ENCODE measurements around the gene ATP8A2.

The ATP8A2 gene

GRCh38 chr13:25731536-25731935, 359.8 kb downstream of the ATP8A2 start:
- no peak for DNase-seq (ENCODE audit: low spot score)

GRCh38 chr13:25732111-25732865, 360.5 kb downstream of the ATP8A2 start:
- DNase-seq (ENCODE audit: low spot score), result no peak

DNA sequence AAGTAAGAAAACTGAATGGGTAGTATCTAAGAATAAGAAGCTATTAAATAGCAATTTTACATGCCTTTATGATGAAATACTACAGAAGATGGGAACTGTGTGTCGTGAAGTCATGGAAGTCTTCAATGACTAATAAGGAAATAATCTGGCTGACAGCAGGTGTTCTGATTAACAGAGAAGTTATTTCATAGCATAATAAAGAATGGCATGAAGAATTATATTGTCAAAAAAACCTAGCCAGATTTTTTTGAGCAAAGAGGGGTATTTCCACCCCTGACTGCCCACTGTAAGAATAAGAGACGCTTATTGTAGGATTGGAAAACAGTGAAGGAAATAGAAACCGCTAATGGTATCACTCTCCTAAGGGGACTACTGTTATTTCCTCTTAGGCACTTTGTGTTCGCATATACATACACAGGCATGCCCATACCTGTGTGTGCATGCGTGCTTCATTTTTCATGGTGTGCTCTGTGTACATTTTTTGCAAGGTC, 361.3 kb downstream of the ATP8A2 start:
- no peak for DNase-seq (ENCODE audit: low spot score)

DNA sequence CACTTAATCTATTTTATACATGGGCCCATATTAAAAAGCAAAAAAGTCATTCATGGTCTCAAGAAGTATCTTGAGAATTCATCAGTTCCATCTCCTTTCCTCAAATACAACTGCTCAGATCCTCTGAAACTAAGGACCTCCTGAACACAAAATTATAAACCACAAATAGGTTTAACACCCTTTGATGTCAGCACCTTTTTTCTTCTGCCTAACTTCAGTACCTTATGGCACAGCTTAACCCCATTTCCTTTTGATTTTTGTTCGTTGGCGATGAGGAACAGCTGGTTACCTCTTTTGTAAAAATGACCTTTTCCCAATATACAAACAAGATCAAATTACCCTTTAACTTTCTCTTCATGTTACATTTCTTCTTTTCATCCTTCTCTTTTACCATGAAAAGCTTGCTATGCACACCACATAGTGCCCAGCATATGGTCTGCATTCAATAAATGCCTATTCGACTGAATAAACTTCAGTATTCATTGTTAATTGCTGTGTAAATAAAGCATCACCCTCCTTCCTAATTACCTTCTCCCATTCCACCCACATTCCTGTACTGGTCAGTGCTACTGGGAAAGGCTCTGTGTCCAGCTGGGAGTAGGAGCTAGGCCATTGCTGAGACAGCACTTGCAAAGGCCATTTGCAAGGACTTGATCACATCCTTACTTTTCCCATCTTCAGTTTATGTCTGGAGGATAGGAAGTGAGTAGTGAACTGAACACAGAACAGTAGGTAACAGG, 362.1 kb downstream of the ATP8A2 start:
- DNase-seq (ENCODE audit: low spot score), result no peak

GRCh38 chr13:25738342-25739196, 366.8 kb downstream of the ATP8A2 start:
- no peak for DNase-seq (ENCODE audit: low spot score)

- no peak for DNase-seq (ENCODE audit: low spot score)
Measured at GRCh38 chr13:25739376-25739775, 367.6 kb downstream of the ATP8A2 start.

- DNase-seq (ENCODE audit: low spot score), result no peak
Measured at GRCh38 chr13:25741796-25742195, 370.0 kb downstream of the ATP8A2 start.

GRCh38 chr13:25742220-25742619, 370.4 kb downstream of the ATP8A2 start:
- DNase-seq (ENCODE audit: low spot score), result no peak

GRCh38 chr13:25743421-25743820, 371.6 kb downstream of the ATP8A2 start:
- no peak for DNase-seq (ENCODE audit: low spot score)

DNA sequence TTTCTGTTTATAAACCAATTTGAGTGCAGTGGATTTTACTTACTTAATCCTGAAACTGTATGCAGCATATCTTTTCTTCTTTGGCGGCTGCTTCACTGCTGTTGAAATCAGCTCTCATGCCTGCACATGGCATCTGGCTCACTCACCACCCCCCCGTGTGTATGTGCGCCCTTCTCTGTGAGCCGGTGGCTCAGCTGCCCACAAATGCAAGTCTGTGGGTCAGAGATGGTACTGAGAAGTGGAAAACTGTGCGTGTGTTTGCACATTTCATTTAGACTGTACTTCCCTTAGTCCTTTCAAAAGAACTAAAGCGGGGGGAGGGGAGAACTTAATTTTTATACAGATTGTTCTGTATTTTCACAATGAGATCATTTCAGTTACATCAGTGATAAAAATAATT, 372.4 kb downstream of the ATP8A2 start:
- DNase-seq (ENCODE audit: low spot score), result peak; percentile 58

GRCh38 chr13:25746131-25746530, 374.4 kb downstream of the ATP8A2 start:
- DNase-seq (ENCODE audit: low spot score), result no peak

- peak; percentile 20 for DNase-seq (ENCODE audit: low spot score)
Measured at GRCh38 chr13:25752957-25753551, 381.3 kb downstream of the ATP8A2 start.

DNA sequence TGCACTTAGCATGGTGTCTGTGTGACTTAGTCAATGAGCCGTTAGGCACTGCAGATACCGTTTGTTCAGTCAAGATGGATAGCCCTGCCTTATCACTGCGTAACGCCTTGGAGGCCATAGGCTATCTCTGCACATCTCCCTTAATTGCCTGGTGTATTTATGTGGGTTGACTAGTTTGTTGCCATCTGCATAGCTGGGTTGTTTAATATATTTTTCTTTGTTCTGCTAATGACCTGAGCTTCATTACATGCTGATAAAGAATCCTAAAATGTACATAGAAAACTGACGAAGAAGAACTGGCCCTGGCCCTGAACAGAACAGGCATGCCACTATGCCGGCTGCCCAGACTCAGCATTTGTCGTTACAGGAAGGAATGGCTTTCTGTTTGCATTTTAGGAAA, 382.2 kb downstream of the ATP8A2 start:
- no peak for DNase-seq (ENCODE audit: low spot score)

- no peak for DNase-seq (ENCODE audit: low spot score)
Measured at GRCh38 chr13:25756251-25756650, 384.5 kb downstream of the ATP8A2 start.

GRCh38 chr13:25756912-25757311, 385.1 kb downstream of the ATP8A2 start:
- DNase-seq (ENCODE audit: low spot score), result no peak

DNA sequence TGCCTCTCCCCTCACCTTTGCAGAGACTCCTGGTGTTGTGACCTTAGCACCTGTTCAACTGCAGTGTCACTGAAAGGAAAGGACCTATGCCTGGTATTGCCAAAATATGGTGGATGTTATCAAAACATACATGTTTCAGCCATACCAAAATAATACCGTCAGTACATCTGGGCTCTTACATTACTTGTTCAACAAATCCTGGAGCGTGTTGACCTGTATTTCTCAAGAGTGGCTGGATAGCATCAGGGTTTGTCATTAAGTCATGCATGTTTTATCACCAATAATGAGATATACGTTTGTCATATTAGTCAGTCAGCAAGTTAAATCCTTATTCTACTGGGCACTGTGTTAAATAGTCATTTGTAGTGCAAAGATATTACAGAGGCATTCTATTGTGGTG, 389.3 kb downstream of the ATP8A2 start:
- DNase-seq (ENCODE audit: low spot score), result no peak

GRCh38 chr13:25762281-25762680, 390.5 kb downstream of the ATP8A2 start:
- DNase-seq (ENCODE audit: low spot score), result no peak

DNA sequence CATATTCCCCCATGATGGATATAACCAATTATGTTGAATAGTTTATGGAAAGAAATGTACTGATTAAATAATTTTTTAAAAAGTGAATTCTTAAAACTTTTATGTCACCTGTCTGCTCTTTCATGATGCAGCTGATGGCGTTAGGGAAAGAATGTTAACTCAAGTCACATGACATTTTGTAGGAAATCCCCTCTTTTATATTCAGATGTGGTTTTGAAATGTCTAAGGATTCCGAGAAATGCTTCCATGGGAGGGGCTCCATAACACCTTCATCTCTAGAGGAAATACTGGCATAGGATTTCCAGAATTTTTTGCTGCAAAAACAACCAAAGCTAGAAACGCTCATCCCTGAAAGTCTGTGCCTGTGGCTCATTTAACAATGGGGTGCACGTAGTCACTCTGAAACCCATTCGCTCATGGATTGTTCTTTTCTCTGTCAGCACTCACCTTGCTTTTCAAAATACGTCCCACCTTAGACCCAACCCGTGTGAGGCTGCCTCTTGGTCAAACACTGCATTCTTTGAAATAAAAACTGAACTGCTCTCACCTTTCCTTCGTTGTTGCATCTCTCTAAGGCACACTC, 391.1 kb downstream of the ATP8A2 start:
- no peak for DNase-seq (ENCODE audit: low spot score)

DNA sequence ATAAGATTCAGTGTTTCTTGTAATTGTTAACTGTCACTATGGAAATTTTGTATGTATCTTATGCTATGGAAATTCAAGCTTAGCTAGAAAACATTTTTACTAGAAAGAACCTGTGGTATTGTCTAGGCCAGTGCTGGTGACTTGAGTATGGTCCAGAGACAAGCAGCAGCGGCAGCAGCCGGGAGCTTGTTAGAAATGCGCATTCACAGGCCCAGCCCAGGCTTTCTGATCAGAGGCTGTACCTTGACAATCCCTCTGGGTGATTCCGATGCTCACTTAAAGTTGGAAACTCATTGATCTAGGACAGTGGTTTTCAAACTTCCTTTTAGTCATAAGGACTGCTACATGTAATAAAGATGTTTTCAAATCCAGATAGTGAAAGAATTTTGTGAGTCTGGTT, 392.6 kb downstream of the ATP8A2 start:
- DNase-seq (ENCODE audit: low spot score), result no peak

DNA sequence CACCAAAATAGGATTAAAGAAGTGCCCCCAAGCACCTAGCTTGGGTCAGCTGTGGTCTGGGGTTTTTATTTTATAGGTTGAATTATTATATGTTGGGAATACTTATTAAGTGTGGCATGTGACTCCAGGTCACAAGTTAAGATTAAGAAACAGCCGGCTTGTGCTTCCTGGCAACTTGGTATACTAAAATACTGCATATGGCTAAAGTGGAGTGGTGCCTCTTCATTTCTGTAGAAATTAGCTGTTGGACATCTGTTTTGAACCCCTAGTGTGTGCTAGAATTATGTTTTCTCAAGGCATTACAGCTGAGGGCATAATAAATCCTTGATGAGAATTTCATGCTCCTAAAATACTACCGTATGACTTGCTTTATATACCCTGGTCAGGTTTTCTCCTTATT, 393.5 kb downstream of the ATP8A2 start:
- DNase-seq (ENCODE audit: low spot score), result no peak

GRCh38 chr13:25766576-25766975, 394.8 kb downstream of the ATP8A2 start:
- no peak for DNase-seq (ENCODE audit: low spot score)

DNA sequence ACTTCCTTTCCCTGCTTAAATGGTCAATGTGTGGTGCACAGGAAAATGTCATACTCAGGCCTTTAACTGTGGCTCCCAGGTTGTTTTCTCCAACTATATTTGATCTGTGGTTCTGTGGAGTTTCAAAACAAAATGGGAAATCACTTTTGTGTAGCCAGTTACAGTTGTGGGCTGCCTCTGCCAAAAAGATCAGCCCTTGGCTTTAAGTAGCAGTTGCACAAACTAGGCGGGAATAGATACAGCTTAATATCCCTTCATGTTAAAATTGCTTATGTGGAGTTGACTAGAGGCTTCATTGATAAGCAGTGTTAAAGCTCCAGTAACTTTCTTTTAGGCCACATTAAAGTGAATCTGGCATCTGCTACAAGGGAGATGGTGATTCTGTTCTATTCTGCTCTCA, 395.2 kb downstream of the ATP8A2 start:
- no peak for DNase-seq (ENCODE audit: low spot score)
